HT1080 (cell line): Measurements from ENCODE around the gene LRP1B. TPM values are rescaled to one million over a fixed set of nuclear protein-coding genes. Genes with fewer than 3 reads are reported as not detected.

Experiments
- DNase-seq: peaks from one replicate; pipeline ENCODE4 v3.0.0-alpha.2; 2015; ENCODE audit warnings: low read depth
- total RNA-seq: library from RNA; depleted of rRNA; stranded (reverse); fragments of >200 nt; shearing (Covaris generic); gene quantifications from 2 replicates; pipeline ENCODE4 v1.2.3, GENCODE V29; 2014

Gene LRP1B
- total RNA-seq, 1 experiment from 2014 or later, result 0.05 TPM

- DNase-seq, result no peak
These were observed 531.8 kb downstream of the LRP1B start for GRCh38 chr2:141598982-141599381.

GRCh38 chr2:141595316-141595920, 535.4 kb downstream of the LRP1B start:
- DNase-seq, result no peak

GRCh38 chr2:141591787-141592186, 539.0 kb downstream of the LRP1B start:
- no peak for DNase-seq

- DNase-seq, result no peak
These were observed 540.2 kb downstream of the LRP1B start for GRCh38 chr2:141590620-141591019.

GRCh38 chr2:141589314-141589713, 541.5 kb downstream of the LRP1B start:
- no peak for DNase-seq

GRCh38 chr2:141586985-141587384, 543.8 kb downstream of the LRP1B start:
- DNase-seq, result no peak

GRCh38 chr2:141582213-141582612, 548.6 kb downstream of the LRP1B start:
- no peak for DNase-seq

GRCh38 chr2:141579071-141579470, 551.7 kb downstream of the LRP1B start:
- DNase-seq, result no peak

- DNase-seq, result no peak
These were observed 560.2 kb downstream of the LRP1B start for GRCh38 chr2:141570474-141571131.

GRCh38 chr2:141569941-141570340, 560.9 kb downstream of the LRP1B start:
- DNase-seq, result no peak

- no peak for DNase-seq
These were observed 565.2 kb downstream of the LRP1B start for GRCh38 chr2:141565597-141565996.

GRCh38 chr2:141560723-141561122, 570.1 kb downstream of the LRP1B start:
- no peak for DNase-seq

GRCh38 chr2:141557329-141558095, 573.3 kb downstream of the LRP1B start:
- DNase-seq, result peak; percentile 98

- DNase-seq, result no peak
These were observed 574.8 kb downstream of the LRP1B start for GRCh38 chr2:141555876-141556470.

GRCh38 chr2:141554810-141555209, 576.0 kb downstream of the LRP1B start:
- DNase-seq, result peak; percentile 41

- DNase-seq, result no peak
These were observed 596.0 kb downstream of the LRP1B start for GRCh38 chr2:141534666-141535362.

- DNase-seq, result no peak
These were observed 601.2 kb downstream of the LRP1B start for GRCh38 chr2:141529659-141530058.

- no peak for DNase-seq
These were observed 601.8 kb downstream of the LRP1B start for GRCh38 chr2:141528990-141529389.

- no peak for DNase-seq
These were observed 604.1 kb downstream of the LRP1B start for GRCh38 chr2:141526760-141527159.

- DNase-seq, result no peak
These were observed 606.0 kb downstream of the LRP1B start for GRCh38 chr2:141524777-141525176.

- DNase-seq, result no peak
These were observed 607.6 kb downstream of the LRP1B start for GRCh38 chr2:141523199-141523598.
